OCI-LY1 (cell line): Measurements from ENCODE around the gene LMBR1L.
A peak's percentile ranks its signal among the peaks of the same experiment; 100 is the strongest.
"Not testable (repeated sequence)": the region's sequence is repeated elsewhere in the genome, so short reads cannot be mapped to it uniquely, and the experiment has no call there.

Source experiments
- H2AFZ ChIP-seq: fragments of 200-600 bp; sonication (generic), shearing (Covaris generic); 2 replicates; pipeline ENCODE4 v1.6.0; 2014; ENCODE audit warnings: antibody characterized with exemption, mild to moderate bottlenecking, low read length
- H3F3A ChIP-seq: fragments of 200-600 bp; sonication (generic), shearing (Covaris generic); 2 replicates; pipeline ENCODE4 v1.6.0; 2014; ENCODE audit warnings: mild to moderate bottlenecking, antibody characterized with exemption, low read length, moderate library complexity; ENCODE audit not compliant: insufficient read depth
- H3K27ac ChIP-seq: fragments of 200-600 bp; sonication (generic); 2 replicates; pipeline ENCODE4 v1.5.1; 2014; ENCODE audit warnings: low read length, mixed run types, mild to moderate bottlenecking, low read depth; ENCODE audit not compliant: poor library complexity, severe bottlenecking
- H3K27me3 ChIP-seq: fragments of 200-600 bp; sonication (generic); 2 replicates; pipeline ENCODE4 v1.6.0; 2014; ENCODE audit warnings: antibody characterized with exemption, mild to moderate bottlenecking, low read length, moderate library complexity; ENCODE audit not compliant: insufficient read depth
- H3K36me3 ChIP-seq: fragments of 200-600 bp; sonication (generic); 2 replicates; pipeline ENCODE4 v1.6.1; 2014; ENCODE audit warnings: mild to moderate bottlenecking, antibody characterized with exemption, low read length, moderate library complexity, mixed read lengths; ENCODE audit not compliant: insufficient read depth
- H3K4me1 ChIP-seq: fragments of 200-600 bp; sonication (generic); 2 replicates; pipeline ENCODE4 v1.5.1; 2014; ENCODE audit warnings: mild to moderate bottlenecking, low read length, moderate library complexity; ENCODE audit not compliant: insufficient read depth, severe bottlenecking
- H3K4me2 ChIP-seq: fragments of 200-600 bp; sonication (generic), shearing (Covaris generic); 2 replicates; pipeline ENCODE4 v1.6.1; 2014; ENCODE audit warnings: low read length
- H3K4me3 ChIP-seq: fragments of 200-600 bp; sonication (generic); 2 replicates; pipeline ENCODE4 v1.5.1; 2014; ENCODE audit warnings: low read length, low read depth, mild to moderate bottlenecking, mixed read lengths; ENCODE audit not compliant: poor library complexity, severe bottlenecking
- H3K79me2 ChIP-seq: fragments of 200-600 bp; shearing (Covaris generic); 2 replicates; pipeline ENCODE4 v1.6.1; 2016; ENCODE audit warnings: mixed run types, low read length, mixed read lengths; ENCODE audit not compliant: insufficient read depth
- H3K9ac ChIP-seq: fragments of 200-600 bp; sonication (generic), shearing (Covaris generic); 2 replicates; pipeline ENCODE4 v1.6.1; 2014; ENCODE audit warnings: mild to moderate bottlenecking, low read length, mixed read lengths
- H3K9me2 ChIP-seq: fragments of 200-600 bp; sonication (generic), shearing (Covaris generic); 2 replicates; pipeline ENCODE4 v1.6.1; 2014; ENCODE audit warnings: low read depth, mild to moderate bottlenecking, low read length, mixed read lengths
- H3K9me3 ChIP-seq: fragments of 200-600 bp; shearing (Covaris generic); 2 replicates; pipeline ENCODE4 v1.6.1; 2014; ENCODE audit warnings: low read length, mixed read lengths
- H4K20me1 ChIP-seq: fragments of 200-600 bp; sonication (generic), shearing (Covaris generic); 2 replicates; pipeline ENCODE4 v1.6.0; 2016; ENCODE audit warnings: mild to moderate bottlenecking, low read length; ENCODE audit not compliant: insufficient read depth
- CTCF ChIP-seq: fragments of 200-600 bp; sonication (generic), shearing (Covaris generic); IDR thresholded peaks from 2 replicates; pipeline ENCODE4 v1.5.1; 2017; ENCODE audit warnings: mild to moderate bottlenecking, antibody characterized with exemption, low read length, moderate library complexity, mixed read lengths
- EZH2 ChIP-seq: fragments of 200-600 bp; sonication (generic), shearing (Covaris generic); IDR thresholded peaks from 2 replicates; pipeline ENCODE4 v1.8.0; 2017; ENCODE audit warnings: borderline replicate concordance, mixed run types, mild to moderate bottlenecking, antibody characterized with exemption, low read length, moderate library complexity, mixed read lengths

LMBR1L gene

GRCh38 chr12:49131051-49131893 lies 20.6 kb upstream of the LMBR1L start, which contains the start of gene TUBA1B:
Gene TUBA1B, minus strand, starts transcription at chr12:49131395. Its CDS starts 95 bp downstream, at chr12:49131300.
- Histone ChIP-seq H3K4me3 (peak within 1 kb of the TSS; percentile 76), H2AFZ (no peak within 1 kb of the TSS), H3K4me2 (peak within 1 kb of the TSS; percentile 86), H3K36me3 (peaks cover 44% of the 10 kb centered on the region), H3K9me3 (no peaks in the 10 kb centered on the region), H3K27me3 (no peaks in the 10 kb centered on the region), H3K4me1 (peaks cover 29% of the 10 kb centered on the region), H3K9ac (peak within 1 kb of the TSS; percentile 98), H3K9me2 (no peaks in the 10 kb centered on the region), H4K20me1 (no peaks in the 10 kb centered on the region), H3F3A (peaks cover 19% of the 10 kb centered on the region), H3K79me2 (peaks cover 23% of the 10 kb centered on the region), H3K27ac (peak within 1 kb of the TSS; percentile 99)
- TF ChIP-seq CTCF: no peak
- TF ChIP-seq EZH2: no peak

- peak overlapping the region; percentile 76 for H3K4me3 ChIP-seq
- H3K27me3 ChIP-seq: no peaks in the 10 kb centered on the region
- H2AFZ ChIP-seq: no peak overlapping the region
- H3K9me2 ChIP-seq: no peaks in the 10 kb centered on the region
- no peaks in the 10 kb centered on the region for H4K20me1 ChIP-seq
- no peaks in the 10 kb centered on the region for H3K9me3 ChIP-seq
- peak overlapping the region; percentile 85 for H3K4me2 ChIP-seq
- H3F3A ChIP-seq: peaks cover 23% of the 10 kb centered on the region
- peaks cover 23% of the 10 kb centered on the region for H3K79me2 ChIP-seq
- TF ChIP-seq EZH2 (no peak), CTCF (peak; percentile 94)
- H3K36me3 ChIP-seq: peaks cover 44% of the 10 kb centered on the region
- H3K9ac ChIP-seq: peak overlapping the region; percentile 98
- peak overlapping the region; percentile 99 for H3K27ac ChIP-seq
- H3K4me1 ChIP-seq: peaks cover 29% of the 10 kb centered on the region
These were observed 19.8 kb upstream of the LMBR1L start for GRCh38 chr12:49130151-49131050.

GRCh38 chr12:49129332-49130150 lies 18.9 kb upstream of the LMBR1L start:
- H3K9ac ChIP-seq: peak overlapping the region; percentile 98
- no peak for TF ChIP-seq CTCF
- no peak for TF ChIP-seq EZH2
- H3F3A ChIP-seq: peaks cover 25% of the 10 kb centered on the region
- H3K27ac ChIP-seq: peak overlapping the region; percentile 99
- no peaks in the 10 kb centered on the region for H3K9me3 ChIP-seq
- no peak overlapping the region for H2AFZ ChIP-seq
- H3K79me2 ChIP-seq: peaks cover 23% of the 10 kb centered on the region
- peaks cover 29% of the 10 kb centered on the region for H3K4me1 ChIP-seq
- H3K36me3 ChIP-seq: peaks cover 44% of the 10 kb centered on the region
- no peaks in the 10 kb centered on the region for H3K9me2 ChIP-seq
- no peaks in the 10 kb centered on the region for H3K27me3 ChIP-seq
- peak overlapping the region; percentile 85 for H3K4me2 ChIP-seq
- H3K4me3 ChIP-seq: peak overlapping the region; percentile 76
- H4K20me1 ChIP-seq: no peaks in the 10 kb centered on the region

GRCh38 chr12:49127971-49128370 lies 17.3 kb upstream of the LMBR1L start:
- H3K4me2 ChIP-seq, H3K4me3 ChIP-seq, H2AFZ ChIP-seq, H3K9me3 ChIP-seq, H3K27ac ChIP-seq, H4K20me1 ChIP-seq, H3K27me3 ChIP-seq, H3K9me2 ChIP-seq, H3K9ac ChIP-seq: not testable (repeated sequence)
- Histone ChIP-seq H3K79me2 (peaks cover 12% of the 10 kb centered on the region; the same call in 1 of the 2 replicates), H3F3A (peaks cover 25% of the 10 kb centered on the region), H3K4me1 (peaks cover 18% of the 10 kb centered on the region), H3K36me3 (peaks cover 44% of the 10 kb centered on the region)
